Spleen (tissue), 11 donors: Measurements from ENCODE around the gene WNK1. TPM values are rescaled to one million over a fixed set of nuclear protein-coding genes. Genes with fewer than 3 reads are reported as not detected.

ENCODE experiments used
- DNase-seq: peaks from one replicate; pipeline ENCODE4 v3.0.0-alpha.2; 2020
- H3K27ac ChIP-seq, 8 donors: fragments of 200-600 bp; sonication (generic) in 7 of 8; 1 replicate in 4 of 8; 2 replicates in 4 of 8; pipeline versions ENCODE4 v1.5.0 to v1.8.0; 2016 to 2021; ENCODE audit warnings: inconsistent platforms in 4 of 8, mild to moderate bottlenecking in 4 of 8, moderate library complexity in 1 of 8
- H3K27me3 ChIP-seq, 7 donors: fragments of 200-600 bp; sonication (generic) in 6 of 7; replicated peaks in 1 of 7; 1 replicate in 4 of 7; 2 replicates in 3 of 7; pipeline versions ENCODE4 v1.5.0 to v1.8.0; 2016 to 2021; ENCODE audit warnings: inconsistent platforms in 3 of 7, mild to moderate bottlenecking in 1 of 7
- H3K36me3 ChIP-seq, 6 donors: fragments of 200-600 bp; sonication (generic) in 5 of 6; 1 replicate in 4 of 6; 2 replicates in 2 of 6; pipeline versions ENCODE4 v1.5.0 to v1.8.0; 2016 to 2021; ENCODE audit warnings: inconsistent platforms in 2 of 6
- H3K4me1 ChIP-seq, 6 donors: fragments of 200-600 bp; sonication (generic) in 5 of 6; 1 replicate in 3 of 6; 2 replicates in 3 of 6; pipeline versions ENCODE4 v1.5.0 to v1.8.0; 2016 to 2021; ENCODE audit warnings: inconsistent platforms in 3 of 6
- H3K4me3 ChIP-seq, 8 donors: fragments of 200-600 bp; sonication (generic) in 7 of 8; 1 replicate in 4 of 8; 2 replicates in 4 of 8; pipeline versions ENCODE4 v1.5.0 to v1.8.0; 2016 to 2021; ENCODE audit warnings: inconsistent platforms in 4 of 8, mild to moderate bottlenecking in 4 of 8, moderate library complexity in 2 of 8
- H3K9me3 ChIP-seq, 8 donors: fragments of 200-600 bp; sonication (generic) in 7 of 8; 1 replicate in 4 of 8; 2 replicates in 4 of 8; pipeline versions ENCODE4 v1.5.0 to v1.8.0; 2016 to 2021; ENCODE audit warnings: inconsistent platforms in 4 of 8
- POLR2A ChIP-seq, 3 donors: fragments of 450-650 bp; IDR thresholded peaks; one replicate each; pipeline ENCODE4 v1.5.1; 2017; ENCODE audit warnings: antibody characterized with exemption in 3 of 3, mild to moderate bottlenecking in 1 of 3
- POLR2AphosphoS5 ChIP-seq, 3 donors: sonication (generic); formaldehyde crosslinking; IDR thresholded peaks; one replicate each; pipeline ENCODE4 v1.5.1; 2017; ENCODE audit warnings: antibody characterized with exemption in 3 of 3
- whole genome bisulfite sequencing, 5 donors: extraction: QIAGEN DNeasy Blood & Tissue Kit in 3 of 5; methylation state at CpG; one replicate each; pipeline versions ENCODE4 v1.1.5 to v1.1.7; 2013 to 2018; 5-methylcytosine and 5-hydroxymethylcytosine counted together
- intact Hi-C: fragments of 100-400 bp; cut with DNase I; formaldehyde crosslinking; loops from one replicate; pipeline ENCODE4 v1.15.0; 2023; ENCODE audit warnings: low total_unique reads
- polyA plus RNA-seq, 3 donors: library from polyadenylated mRNA; stranded (reverse); fragments of 200-250 nt; gene quantifications; one replicate each; pipeline ENCODE4 v1.2.1, GENCODE V29; 2013
- total RNA-seq, 7 donors: library from RNA; depleted of rRNA in 3 of 7; stranded (reverse); fragments of >200 nt in 3 of 7; fragmentation: NEBNext Ultra II Directional in 4 of 7; extraction: Animal tissue kit (Norgen Biotek cat#: 25700) in 4 of 7; gene quantifications; one replicate each; pipeline versions ENCODE4 v1.1.0 to v1.2.1, GENCODE V29; 2016 to 2021
- TF ChIP-seq, protein P1 (sequence below), 11 experiments: fragments of 200-600 bp in 7 of 11; fragments of 450-650 bp in 4 of 11; sonication (generic) in 4 of 11; IDR thresholded peaks in 8 of 11; conservative IDR thresholded peaks in 3 of 11; 1 replicate in 7 of 11; 2 replicates in 4 of 11; pipeline versions ENCODE4 v1.4.0 to v1.8.0; 2016 to 2021; ENCODE audit warnings: antibody characterized with exemption in 11 of 11, inconsistent platforms in 4 of 11, mild to moderate bottlenecking in 1 of 11
- donor health status: healthy with polysubstance abuse.
- donor health status: DM: no; HTN: no; CAD: no; lungs with moderate emphysema.
- donor health status: DM: no; HTN: no; CAD: no.
- donor health status: Bipolar disorder and iron deficiency.
- donor health status: healthy.
- donor health status: DM: no; HTN: no; CAD: no.
- donor health status: DM: yes; HTN: yes; CAD: no.

Gene WNK1
- total and polyA plus RNA-seq, 10 donors, result 8.8 to 261 (median 202) TPM

DNA sequence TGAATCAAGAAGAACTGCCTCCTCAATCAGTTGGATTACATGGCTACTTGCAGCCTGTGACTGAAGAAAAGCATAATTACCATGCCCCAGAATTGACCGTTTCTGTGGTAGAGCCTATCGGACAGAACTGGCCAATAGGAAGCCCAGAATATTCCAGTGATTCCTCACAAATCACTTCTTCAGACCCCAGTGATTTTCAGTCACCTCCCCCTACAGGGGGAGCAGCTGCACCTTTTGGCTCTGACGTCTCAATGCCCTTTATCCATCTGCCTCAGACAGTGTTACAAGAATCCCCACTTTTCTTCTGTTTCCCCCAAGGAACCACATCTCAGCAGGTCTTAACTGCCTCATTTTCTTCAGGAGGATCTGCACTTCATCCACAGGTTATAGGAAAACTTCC lies 116.3 kb downstream of the WNK1 start:
- intact Hi-C loops, result no loop called here
- no peak for TF ChIP-seq POLR2AphosphoS5 (IDR thresholded peaks at IDR 0.05)
- TF ChIP-seq, protein P1, sequence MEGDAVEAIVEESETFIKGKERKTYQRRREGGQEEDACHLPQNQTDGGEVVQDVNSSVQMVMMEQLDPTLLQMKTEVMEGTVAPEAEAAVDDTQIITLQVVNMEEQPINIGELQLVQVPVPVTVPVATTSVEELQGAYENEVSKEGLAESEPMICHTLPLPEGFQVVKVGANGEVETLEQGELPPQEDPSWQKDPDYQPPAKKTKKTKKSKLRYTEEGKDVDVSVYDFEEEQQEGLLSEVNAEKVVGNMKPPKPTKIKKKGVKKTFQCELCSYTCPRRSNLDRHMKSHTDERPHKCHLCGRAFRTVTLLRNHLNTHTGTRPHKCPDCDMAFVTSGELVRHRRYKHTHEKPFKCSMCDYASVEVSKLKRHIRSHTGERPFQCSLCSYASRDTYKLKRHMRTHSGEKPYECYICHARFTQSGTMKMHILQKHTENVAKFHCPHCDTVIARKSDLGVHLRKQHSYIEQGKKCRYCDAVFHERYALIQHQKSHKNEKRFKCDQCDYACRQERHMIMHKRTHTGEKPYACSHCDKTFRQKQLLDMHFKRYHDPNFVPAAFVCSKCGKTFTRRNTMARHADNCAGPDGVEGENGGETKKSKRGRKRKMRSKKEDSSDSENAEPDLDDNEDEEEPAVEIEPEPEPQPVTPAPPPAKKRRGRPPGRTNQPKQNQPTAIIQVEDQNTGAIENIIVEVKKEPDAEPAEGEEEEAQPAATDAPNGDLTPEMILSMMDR (IDR thresholded peaks at IDR 0.05 in 8 of 11, conservative IDR thresholded peaks at IDR 0.05 in 3 of 11), result no peak
- no peak for TF ChIP-seq POLR2A (IDR thresholded peaks at IDR 0.05)
- peaks cover 0 to 13% (median 1%) of the 10 kb centered on the region in 6 donors for H3K4me1 ChIP-seq
- no peak for DNase-seq
- H3K4me3 ChIP-seq, result no peak overlapping the region
- H3K27ac ChIP-seq, result no peak overlapping the region
- no peaks in the 10 kb centered on the region for H3K27me3 ChIP-seq
- 74 to 84% (median 81%) methylated on average over 3 of the region's 3 CpGs for WGBS, 5 donors
- peaks cover 0 to 100% (median 66%) of the 10 kb centered on the region in 6 donors for H3K36me3 ChIP-seq
- no peaks in the 10 kb centered on the region for H3K9me3 ChIP-seq

DNA sequence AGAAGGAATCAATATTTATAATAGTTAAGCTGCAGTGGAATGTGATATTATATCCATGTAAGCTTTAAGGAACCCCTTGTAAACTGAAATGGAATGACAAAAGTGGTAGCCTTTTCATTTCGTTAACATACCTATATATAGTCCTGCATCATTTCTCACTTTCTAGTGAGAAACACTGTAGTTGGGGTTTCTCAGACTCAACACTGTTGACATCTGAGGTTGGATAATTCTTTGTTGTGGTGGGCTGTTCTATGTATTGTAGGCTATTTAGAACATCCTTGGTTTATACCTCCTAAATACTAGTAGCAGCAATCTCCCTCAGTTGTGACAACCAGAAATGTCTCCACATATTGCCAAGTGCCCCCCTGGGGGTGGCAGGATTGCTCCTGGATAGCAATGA lies 118.0 kb downstream of the WNK1 start:
- Histone ChIP-seq H3K4me3 (no peak overlapping the region), H3K36me3 (peaks cover 0 to 99% (median 60%) of the 10 kb centered on the region in 6 donors), H3K27me3 (no peaks in the 10 kb centered on the region), H3K4me1 (peaks cover 0 to 18% (median 2%) of the 10 kb centered on the region in 6 donors), H3K27ac (no peak overlapping the region), H3K9me3 (no peaks in the 10 kb centered on the region)
- DNase-seq, result no peak
- intact Hi-C loops, result no loop called here
- 64 to 83% (median 75%) methylated on average over 1 of the region's 1 CpG for WGBS, 5 donors
- TF ChIP-seq POLR2AphosphoS5 (IDR thresholded peaks at IDR 0.05), result no peak
- TF ChIP-seq POLR2A (IDR thresholded peaks at IDR 0.05), result no peak
- TF ChIP-seq, protein P1 (IDR thresholded peaks at IDR 0.05 in 8 of 11, conservative IDR thresholded peaks at IDR 0.05 in 3 of 11), result no peak

DNA sequence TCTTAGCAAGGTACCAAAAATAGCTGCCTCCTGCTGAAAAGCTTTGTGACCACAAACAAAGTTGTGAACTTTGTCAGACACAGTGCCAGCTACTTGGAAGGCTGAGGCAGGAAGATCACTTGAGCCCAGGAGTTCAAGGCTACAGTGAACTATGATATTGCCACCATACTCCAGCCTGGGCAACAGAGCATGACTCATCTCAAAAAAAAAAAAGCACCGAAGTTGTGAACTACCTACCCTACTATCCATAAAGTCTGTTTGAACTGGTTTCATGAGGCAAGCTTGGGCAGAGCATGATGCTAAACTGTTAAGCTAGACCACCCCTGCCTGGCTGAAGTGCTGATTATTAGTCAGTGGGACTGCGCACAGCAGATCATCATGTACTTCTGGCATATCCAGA lies 121.6 kb downstream of the WNK1 start:
- intact Hi-C loops, result no loop called here
- no peak for DNase-seq
- WGBS, 5 donors, result 61 to 84% (median 79%) methylated on average over 2 of the region's 2 CpGs
- no peak overlapping the region for H3K27ac ChIP-seq
- H3K36me3 ChIP-seq, result peaks cover 0 to 98% (median 47%) of the 10 kb centered on the region in 6 donors
- TF ChIP-seq POLR2AphosphoS5 (IDR thresholded peaks at IDR 0.05), result peak in 1 of 3 donors; percentile 9
- TF ChIP-seq, protein P1 (IDR thresholded peaks at IDR 0.05 in 8 of 11, conservative IDR thresholded peaks at IDR 0.05 in 3 of 11), result no peak
- no peak overlapping the region for H3K4me3 ChIP-seq
- H3K27me3 ChIP-seq, result no peaks in the 10 kb centered on the region
- no peaks in the 10 kb centered on the region for H3K9me3 ChIP-seq
- peaks cover 0 to 18% (median 2%) of the 10 kb centered on the region in 6 donors for H3K4me1 ChIP-seq

DNA sequence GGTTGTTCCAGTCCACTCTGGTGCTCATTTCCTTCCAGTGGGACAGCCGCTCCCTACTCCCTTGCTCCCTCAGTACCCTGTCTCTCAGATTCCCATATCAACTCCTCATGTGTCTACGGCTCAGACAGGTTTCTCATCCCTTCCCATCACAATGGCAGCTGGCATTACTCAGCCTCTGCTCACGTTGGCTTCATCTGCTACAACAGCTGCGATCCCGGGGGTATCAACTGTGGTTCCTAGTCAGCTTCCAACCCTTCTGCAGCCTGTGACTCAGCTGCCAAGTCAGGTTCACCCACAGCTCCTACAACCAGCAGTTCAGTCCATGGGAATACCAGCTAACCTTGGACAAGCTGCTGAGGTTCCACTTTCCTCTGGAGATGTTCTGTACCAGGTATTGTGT lies 127.3 kb downstream of the WNK1 start:
- Histone ChIP-seq H3K4me1 (no peaks in the 10 kb centered on the region), H3K27ac (no peak overlapping the region), H3K4me3 (no peak overlapping the region), H3K36me3 (peaks cover 10 to 100% (median 79%) of the 10 kb centered on the region in 6 donors), H3K9me3 (no peaks in the 10 kb centered on the region), H3K27me3 (no peaks in the 10 kb centered on the region)
- no peak for DNase-seq
- WGBS, 5 donors, result 90 to 98% (median 92%) methylated on average over 5 of the region's 5 CpGs
- TF ChIP-seq, protein P1 (IDR thresholded peaks at IDR 0.05 in 8 of 11, conservative IDR thresholded peaks at IDR 0.05 in 3 of 11), result no peak
- TF ChIP-seq POLR2AphosphoS5 (IDR thresholded peaks at IDR 0.05), result no peak
- TF ChIP-seq POLR2A (IDR thresholded peaks at IDR 0.05), result no peak
- intact Hi-C loops, result no loop called here
